HepG2 (cell line): ENCODE measurements around the gene KLF11.

Experiments used
- HHEX ChIP-seq: IDR thresholded peaks from 2 replicates; pipeline ENCODE4 v1.6.1; 2016; ENCODE audit warnings: control low read depth
- HNRNPLL ChIP-seq: fragments of 200-400 bp; formaldehyde crosslinking; IDR thresholded peaks from 2 replicates; pipeline ENCODE4 v1.6.1; 2017; ENCODE audit warnings: mild to moderate bottlenecking, low read depth, low read length; ENCODE audit not compliant: poor library complexity, severe bottlenecking
- YY1 ChIP-seq: IDR thresholded peaks from 2 replicates; pipeline ENCODE4 v1.6.1; 2011; ENCODE audit warnings: low read length, low read depth, moderate library complexity, mild to moderate bottlenecking; ENCODE audit not compliant: insufficient read depth, insufficient replicate concordance

- TF ChIP-seq YY1 (no peak), HNRNPLL (no peak), HHEX (CRISPR knock-in tag) (no peak)
Observed at GRCh38 chr2:10058251-10059015, 15.1 kb downstream of the KLF11 start.
